ENCODE measurements around the gene PACS2.
A peak's percentile ranks its signal among the peaks of the same experiment; 100 is the strongest.
"Not testable (repeated sequence)": the region's sequence is repeated elsewhere in the genome, so short reads cannot be mapped to it uniquely, and the experiment has no call there.

Gene PACS2

GRCh38 chr14:105351920-105352851, 37.6 kb downstream of the PACS2 start:
- peak; percentile 87 for DNase-seq

- DNase-seq, result no peak
These were observed 38.6 kb downstream of the PACS2 start for GRCh38 chr14:105353136-105353535.

GRCh38 chr14:105354541-105354940, 40.0 kb downstream of the PACS2 start:
- no peak for DNase-seq

- no peak for DNase-seq
These were observed 40.6 kb downstream of the PACS2 start for GRCh38 chr14:105355049-105355575.

- no peak for DNase-seq
These were observed 41.5 kb downstream of the PACS2 start for GRCh38 chr14:105355850-105356604.

- no peak for DNase-seq
These were observed 42.4 kb downstream of the PACS2 start for GRCh38 chr14:105356927-105357326.

GRCh38 chr14:105357626-105358025, 43.1 kb downstream of the PACS2 start:
- DNase-seq, result no peak

- DNase-seq, result no peak
These were observed 43.7 kb downstream of the PACS2 start for GRCh38 chr14:105358140-105358846.

GRCh38 chr14:105358943-105359342, 44.4 kb downstream of the PACS2 start:
- DNase-seq, result no peak

- DNase-seq, result not testable (repeated sequence)
These were observed 46.9 kb downstream of the PACS2 start for GRCh38 chr14:105361412-105361811.

GRCh38 chr14:105363847-105364708, 49.5 kb downstream of the PACS2 start:
- no peak for DNase-seq

GRCh38 chr14:105365101-105365500, 50.6 kb downstream of the PACS2 start:
- DNase-seq, result no peak

- no peak for DNase-seq
These were observed 51.1 kb downstream of the PACS2 start for GRCh38 chr14:105365681-105366080.

GRCh38 chr14:105366386-105367074, 52.0 kb downstream of the PACS2 start:
- no peak for DNase-seq

- no peak for DNase-seq
These were observed 52.8 kb downstream of the PACS2 start for GRCh38 chr14:105367116-105368031.

GRCh38 chr14:105368032-105368417, 53.5 kb downstream of the PACS2 start:
- DNase-seq, result no peak

GRCh38 chr14:105368426-105368825, 53.9 kb downstream of the PACS2 start:
- no peak for DNase-seq

- no peak for DNase-seq
These were observed 54.5 kb downstream of the PACS2 start for GRCh38 chr14:105368910-105369652.

GRCh38 chr14:105369653-105370040, 55.1 kb downstream of the PACS2 start:
- no peak for DNase-seq

- DNase-seq, result no peak
These were observed 59.8 kb downstream of the PACS2 start for GRCh38 chr14:105374389-105374788.

Data from suppressor macrophage treated with lipopolysaccharide for 4 hours (primary cell).